Measurements from ENCODE around the gene TRIM25. TPM values are rescaled to one million over a fixed set of nuclear protein-coding genes. Genes with fewer than 3 reads are reported as not detected.
A peak's percentile ranks its signal among the peaks of the same experiment; 100 is the strongest.

The TRIM25 gene
- total and polyA plus RNA-seq, 2 of the 8 experiments (the other 6 are each of a cell fraction or from before 2014, with no cell fraction given), result 16.6 to 38.9 TPM

DNA sequence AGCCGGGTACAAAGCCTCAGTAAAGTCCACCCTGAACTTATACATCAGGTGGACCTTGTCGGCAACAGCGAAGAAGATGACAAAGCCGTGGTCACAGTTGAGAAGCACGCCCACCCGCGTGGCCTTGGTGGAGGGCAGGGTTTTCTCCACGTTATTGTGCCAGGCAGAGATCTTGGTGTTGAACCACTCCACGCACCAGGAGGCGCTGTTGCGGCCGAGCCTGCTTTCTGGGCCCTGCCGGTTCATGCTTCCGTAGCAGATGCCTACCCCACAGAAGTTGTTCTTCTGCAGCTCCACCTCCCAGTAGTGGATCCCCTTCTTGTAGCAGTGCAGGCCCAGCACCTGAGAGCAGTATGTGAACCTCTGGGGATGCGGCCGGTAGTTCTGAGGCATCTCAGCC is 22.1 kb downstream of the TRIM25 start (continued):
- TF ChIP-seq RAD21 (IDR thresholded peaks at IDR 0.05 in 1 of 2, conservative IDR thresholded peaks at IDR 0.05 in 1 of 2; ENCODE audit: low read depth in 2 of 2, low read length in 2 of 2) (peak; percentile 63 to 72), SIX5 (IDR thresholded peaks at IDR 0.05; ENCODE audit: low read depth, low read length) (no peak), TBP (IDR thresholded peaks at IDR 0.05; ENCODE audit: low read depth, low read length) (no peak; the same call in 1 of the 2 replicates), JUND (IDR thresholded peaks at IDR 0.05; ENCODE audit: low read length) (0 out of 2 replicates have a peak, but pooled peaks have one; percentile 9), TCF12 (IDR thresholded peaks at IDR 0.05; ENCODE audit: low read depth, low read length) (no peak), SP1 (IDR thresholded peaks at IDR 0.05; ENCODE audit: low read depth, low read length) (no peak), BRCA1 (IDR thresholded peaks at IDR 0.05; ENCODE audit: low read depth, low read length) (no peak), RFX5 (IDR thresholded peaks at IDR 0.05; ENCODE audit: borderline replicate concordance, low read depth, low read length) (no peak), CHD2 (IDR thresholded peaks at IDR 0.05; ENCODE audit: low read length) (no peak), POLR2A (IDR thresholded peaks at IDR 0.05; ENCODE audit: control extremely low read depth in 1 of 2, low read depth in 2 of 2, low read length in 2 of 2) (no peak), SIRT6 (IDR thresholded peaks at IDR 0.05; ENCODE audit: low read length) (no peak), NRF1 (IDR thresholded peaks at IDR 0.05; ENCODE audit: low read depth, low read length) (no peak), BACH1 (IDR thresholded peaks at IDR 0.05; ENCODE audit: low read length) (0 out of 2 replicates have a peak, but pooled peaks have one; percentile 20), HDAC6 (IDR thresholded peaks at IDR 0.05; ENCODE audit: low read depth, low read length) (no peak)
- TF ChIP-seq, protein P1, sequence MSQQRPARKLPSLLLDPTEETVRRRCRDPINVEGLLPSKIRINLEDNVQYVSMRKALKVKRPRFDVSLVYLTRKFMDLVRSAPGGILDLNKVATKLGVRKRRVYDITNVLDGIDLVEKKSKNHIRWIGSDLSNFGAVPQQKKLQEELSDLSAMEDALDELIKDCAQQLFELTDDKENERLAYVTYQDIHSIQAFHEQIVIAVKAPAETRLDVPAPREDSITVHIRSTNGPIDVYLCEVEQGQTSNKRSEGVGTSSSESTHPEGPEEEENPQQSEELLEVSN (IDR thresholded peaks at IDR 0.05), result no peak

Data from H1 (cell line).